K562 (cell line): ENCODE results near the gene MAML1. TPM values are rescaled to one million over a fixed set of nuclear protein-coding genes. Genes with fewer than 3 reads are reported as not detected.

Experiments used
- CAMTA2 ChIP-seq: fragments of 250-450 bp; sonication (Bioruptor Pico); conservative IDR thresholded peaks from 2 replicates; pipeline ENCODE4 v1.5.1; 2022
- CBX5 ChIP-seq: IDR thresholded peaks from 2 replicates; pipeline ENCODE4 v1.6.1; 2014; ENCODE audit warnings: low read depth, borderline replicate concordance
- DIDO1 ChIP-seq: fragments of 450-650 bp; IDR thresholded peaks from 2 replicates; pipeline ENCODE4 v1.6.1; 2016; ENCODE audit warnings: low read depth, missing biosample characterization, missing genetic modification characterization
- DMBX1 ChIP-seq: fragments of 250-450 bp; sonication (Bioruptor Pico); IDR thresholded peaks from 2 replicates; pipeline ENCODE4 v1.8.0; 2022; ENCODE audit warnings: inconsistent platforms, mild to moderate bottlenecking, moderate library complexity, borderline replicate concordance
- E2F1 ChIP-seq: sonication (generic); formaldehyde crosslinking; IDR thresholded peaks from 2 replicates; pipeline ENCODE4 v1.8.1; 2023; ENCODE audit warnings: mild to moderate bottlenecking, missing genetic modification reagents, moderate library complexity
- GTF2E2 ChIP-seq: fragments of 200-800 bp; sonication (Bioruptor generic); IDR thresholded peaks from 2 replicates; pipeline ENCODE4 v1.6.1; 2016; ENCODE audit warnings: missing genetic modification characterization, missing compliant biosample characterization
- NRF1 ChIP-seq, 2 experiments: fragments of 450-650 bp; IDR thresholded peaks in 1 of 2; conservative IDR thresholded peaks in 1 of 2; 2 replicates each; pipeline ENCODE4 v1.6.1; 2014; ENCODE audit warnings: mild to moderate bottlenecking in 2 of 2
- PCBP1 ChIP-seq: fragments of 200-400 bp; formaldehyde crosslinking; IDR thresholded peaks from 2 replicates; pipeline ENCODE4 v1.6.1; 2018; ENCODE audit warnings: mild to moderate bottlenecking, low read depth, low read length; ENCODE audit not compliant: poor library complexity, severe bottlenecking
- POLR2AphosphoS2 ChIP-seq: IDR thresholded peaks from 2 replicates; pipeline ENCODE4 v1.6.1; 2012; ENCODE audit warnings: low read length, improper control_type of control experiment
- PPARD ChIP-seq: fragments of 250-450 bp; sonication (Bioruptor Pico); IDR thresholded peaks from 2 replicates; pipeline ENCODE4 v1.8.0; 2022; ENCODE audit warnings: inconsistent platforms, mild to moderate bottlenecking, moderate library complexity
- PYGO2 ChIP-seq: fragments of 450-650 bp; IDR thresholded peaks from 2 replicates; pipeline ENCODE4 v1.6.1; 2016; ENCODE audit warnings: mild to moderate bottlenecking, missing genetic modification characterization, moderate library complexity, missing compliant biosample characterization
- RAD21 ChIP-seq, 2 experiments: fragments of 250-450 bp in 1 of 2; fragments of 450-650 bp in 1 of 2; sonication (Bioruptor Pico) in 1 of 2; formaldehyde crosslinking in 1 of 2; IDR thresholded peaks in 1 of 2; conservative IDR thresholded peaks in 1 of 2; 2 replicates each; pipeline versions ENCODE4 v1.4.0 to v1.8.0; 2020 to 2022; ENCODE audit warnings: mild to moderate bottlenecking in 2 of 2, moderate library complexity in 1 of 2
- RNF219 ChIP-seq: fragments of 250-450 bp; sonication (Bioruptor Pico); IDR thresholded peaks from 2 replicates; pipeline ENCODE4 v1.5.0; 2022; ENCODE audit warnings: mild to moderate bottlenecking
- TAF1 ChIP-seq: IDR thresholded peaks from 2 replicates; pipeline ENCODE4 v1.6.1; 2011; ENCODE audit warnings: mild to moderate bottlenecking, low read length, moderate library complexity; ENCODE audit not compliant: insufficient read depth, control insufficient read depth, severe bottlenecking; ENCODE audit errors: extremely low read depth
- TARDBP ChIP-seq: fragments of 450-650 bp; IDR thresholded peaks from 2 replicates; pipeline ENCODE4 v1.6.1; 2016
- TCF7 ChIP-seq: sonication (generic); IDR thresholded peaks from 2 replicates; pipeline ENCODE4 v1.6.1; 2016; ENCODE audit warnings: antibody characterized with exemption, borderline replicate concordance
- TOE1 ChIP-seq, 2 experiments: fragments of 450-650 bp in 1 of 2; sonication (generic) in 1 of 2; formaldehyde crosslinking in 1 of 2; IDR thresholded peaks; 2 replicates each; pipeline versions ENCODE4 v1.7.1 to v1.8.0; 2016 to 2022; ENCODE audit warnings: borderline replicate concordance in 2 of 2, mild to moderate bottlenecking in 2 of 2, antibody characterized with exemption in 1 of 2, inconsistent platforms in 1 of 2, low read depth in 1 of 2, missing genetic modification reagents in 1 of 2, moderate library complexity in 1 of 2
- TRIM28 ChIP-seq: fragments of 450-650 bp; IDR thresholded peaks from 2 replicates; pipeline ENCODE4 v1.6.1; 2017
- XRCC3 ChIP-seq: fragments of 450-650 bp; IDR thresholded peaks from 2 replicates; pipeline ENCODE4 v1.6.1; 2017; ENCODE audit warnings: mild to moderate bottlenecking, moderate library complexity
- YY1 ChIP-seq, 3 experiments: IDR thresholded peaks; 2 replicates each; pipeline ENCODE4 v1.6.1; 2011; ENCODE audit warnings: low read length in 2 of 3, mild to moderate bottlenecking in 2 of 3, moderate library complexity in 2 of 3, borderline replicate concordance in 1 of 3, control low read depth in 1 of 3, low read depth in 1 of 3; ENCODE audit not compliant: insufficient read depth in 3 of 3, insufficient replicate concordance in 2 of 3, control insufficient read depth in 1 of 3, insufficient read length in 1 of 3; ENCODE audit errors: extremely low read depth in 1 of 3
- ZNF444 ChIP-seq: fragments of 250-450 bp; sonication (Bioruptor Pico); IDR thresholded peaks from 2 replicates; pipeline ENCODE4 v1.4.0; 2020; ENCODE audit warnings: mild to moderate bottlenecking, moderate library complexity
- polyA plus RNA-seq, 8 experiments: library from polyadenylated mRNA; depleted of rRNA in 4 of 8; stranded (reverse) in 5 of 8; unstranded in 3 of 8; fragments of >200 nt; fragmentation: Nextera tagmentation in 2 of 8; fragmentation: Illumina TruSeq in 1 of 8; extraction: Ambion mirVana in 2 of 8; extraction: Trizol in 1 of 8; gene quantifications; 2 replicates each; pipeline versions ENCODE4 v1.2.1 to v1.2.3, GENCODE V29; 2011 to 2014; ENCODE audit warnings: inconsistent platforms in 1 of 8, missing spikeins in 1 of 8
- total RNA-seq, 7 experiments: library from RNA; depleted of rRNA in 6 of 7; stranded (reverse); fragments of >200 nt in 6 of 7; fragmentation: Illumina TruSeq in 2 of 7; extraction: Trizol in 2 of 7; gene quantifications; 2 replicates each; pipeline versions ENCODE4 v1.2.1 to v1.2.3, GENCODE V29; 2011 to 2021; ENCODE audit warnings: low replicate concordance in 1 of 7

Gene MAML1
- total and polyA plus RNA-seq, 9 of the 15 experiments (the other 6 are each of a cell fraction or from before 2014, with no cell fraction given), result 0.32 to 18.4 (median 7.0) TPM

- TF ChIP-seq E2F1 (CRISPR knock-in tag) (no peak), GTF2E2 (tag) (peak; percentile 98), YY1 (IDR thresholded peaks at IDR 0.05; ENCODE audit: borderline replicate concordance in 1 of 3, control insufficient read depth in 1 of 3, extremely low read depth in 1 of 3, insufficient read depth in 3 of 3, insufficient read length in 1 of 3, insufficient replicate concordance in 2 of 3, low read depth in 1 of 3, low read length in 2 of 3) (peak; percentile 39 to 86 (median 78)), XRCC3 (no peak), PCBP1 (no peak), TARDBP (no peak; the same call in 1 of the 2 replicates), TOE1 (IDR thresholded peaks at IDR 0.05; ENCODE audit: borderline replicate concordance) (peak; percentile 83), TOE1 (CRISPR knock-in tag; IDR thresholded peaks at IDR 0.05; ENCODE audit: borderline replicate concordance, low read depth) (no peak), CAMTA2 (CRISPR knock-in tag) (no peak), NRF1 (conservative IDR thresholded peaks at IDR 0.05 in 1 of 2, IDR thresholded peaks at IDR 0.05 in 1 of 2) (no peak; a peak in 2 of 4 replicates), ZNF444 (no peak), CBX5 (no peak), TRIM28 (no peak; the same call in 1 of the 2 replicates), TCF7 (no peak), RAD21 (CRISPR knock-in tag; conservative IDR thresholded peaks at IDR 0.05 in 1 of 2, IDR thresholded peaks at IDR 0.05 in 1 of 2) (peak in 1 of 2 experiments; percentile 22; a peak in 1 of 4 replicates), PPARD (CRISPR knock-in tag) (no peak), DIDO1 (tag) (no peak), POLR2AphosphoS2 (peak; percentile 97), PYGO2 (tag) (no peak), DMBX1 (CRISPR knock-in tag) (0 out of 2 replicates have a peak, but pooled peaks have one; percentile 7), RNF219 (CRISPR knock-in tag) (peak; percentile 35; the same call in 1 of the 2 replicates), TAF1 (peak; percentile 74)
Measured at GRCh38 chr5:179820483-179821297, 88.1 kb downstream of the MAML1 start, which contains the start of gene SQSTM1 (continued).
